Activated CD4-positive, alpha-beta T cell treated with anti-CD3 and anti-CD28 coated beads, Interleukin-2, amount 50 U/mL, for 24 hours (primary cell): ENCODE results near the gene SPAG4.

Experiments
- DNase-seq, 2 donors: peaks; one replicate each; pipeline ENCODE4 v3.0.0-alpha.2; 2020; ENCODE audit warnings: low read depth in 1 of 2, low spot score in 1 of 2

SPAG4 gene

DNA sequence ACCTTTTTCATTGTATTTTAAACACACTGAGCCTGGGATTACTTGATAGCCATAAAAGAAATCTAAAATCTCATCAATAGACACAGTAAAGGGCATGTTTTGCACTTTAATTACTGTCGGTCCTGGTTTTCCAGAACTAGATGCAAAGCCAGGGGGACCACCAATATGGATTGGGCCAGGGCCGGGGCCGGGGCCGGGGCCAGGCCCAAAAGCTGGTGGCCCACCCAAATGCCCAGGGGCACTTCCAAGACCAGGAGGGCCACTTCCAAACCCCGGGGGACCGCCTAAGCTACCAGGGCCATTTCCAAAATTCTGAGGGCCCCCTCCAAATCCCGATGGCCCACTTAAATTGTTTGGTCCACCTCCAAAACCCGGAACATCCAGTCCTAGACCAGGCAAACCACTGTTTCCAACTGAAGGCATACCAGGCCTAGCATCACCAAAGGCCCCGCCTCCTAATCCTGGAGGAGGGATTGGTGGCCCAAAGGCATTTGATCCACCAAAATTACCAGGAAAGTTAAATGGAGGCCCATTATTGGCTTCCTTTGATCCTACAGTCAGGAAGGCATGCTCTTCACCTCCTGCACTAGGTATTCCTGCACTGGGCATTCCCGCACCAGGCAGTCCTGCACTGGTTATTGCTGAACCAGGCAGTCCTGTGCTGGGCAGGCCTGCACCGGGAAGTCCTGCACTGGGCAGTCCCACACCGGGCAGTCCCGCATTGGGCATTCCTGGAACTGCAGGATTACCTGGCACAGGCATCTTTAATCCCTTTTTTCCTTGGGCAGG is 37.2 kb downstream of the SPAG4 start:
- DNase-seq: no peak

DNA sequence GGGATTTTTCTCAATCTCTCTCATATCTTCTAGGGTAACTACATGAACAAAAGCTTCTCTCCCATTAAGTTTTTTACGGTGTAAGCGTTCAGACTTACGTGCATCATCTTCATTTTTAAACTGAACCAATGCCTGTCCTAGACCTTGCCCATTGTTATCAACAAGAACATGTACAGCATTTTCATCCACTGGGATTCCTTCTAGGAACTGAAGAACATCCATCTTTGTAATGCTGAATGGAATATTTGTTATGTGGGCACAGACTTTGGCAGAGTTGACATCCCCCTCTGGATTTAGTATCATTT is 37.8 kb downstream of the SPAG4 start:
- DNase-seq: no peak

DNA sequence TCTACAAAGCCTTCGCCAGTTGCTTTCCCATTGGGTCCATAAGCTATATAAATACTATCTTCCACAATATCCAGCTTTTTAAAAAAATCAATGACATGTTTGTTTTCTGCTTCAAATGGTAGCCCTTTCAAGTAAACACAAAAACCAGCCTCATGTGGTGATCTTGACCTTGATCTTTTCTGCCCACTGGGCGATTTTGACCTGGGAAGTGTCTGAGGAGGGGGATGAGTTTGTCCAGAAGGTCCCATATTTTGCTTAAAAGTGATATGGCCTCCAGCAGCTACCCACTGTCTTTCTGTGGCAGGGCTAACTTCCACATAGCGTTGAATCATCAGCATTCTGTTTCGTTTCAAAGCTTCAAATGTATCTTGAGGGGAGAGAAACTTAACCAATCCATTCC is 38.3 kb downstream of the SPAG4 start:
- DNase-seq: no peak

DNA sequence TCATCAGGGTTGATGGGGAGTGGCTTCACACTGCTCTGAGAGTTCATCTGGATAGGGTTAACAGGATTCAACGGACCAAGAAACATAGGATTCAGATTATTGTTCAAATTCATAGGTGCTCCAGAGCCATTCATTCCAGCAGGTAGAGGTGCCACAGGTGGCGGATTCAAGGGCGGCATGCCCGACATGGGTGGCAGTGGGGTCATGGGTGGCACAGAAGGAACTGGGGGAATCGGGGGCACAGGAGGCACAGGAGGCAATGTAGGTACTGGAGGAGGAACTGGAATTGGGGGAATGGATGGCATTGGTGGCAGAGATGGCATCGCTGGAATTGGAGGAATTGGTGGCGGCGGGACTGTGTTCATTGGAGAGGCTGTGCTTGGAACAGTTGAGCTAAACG is 38.8 kb downstream of the SPAG4 start:
- DNase-seq: no peak

DNA sequence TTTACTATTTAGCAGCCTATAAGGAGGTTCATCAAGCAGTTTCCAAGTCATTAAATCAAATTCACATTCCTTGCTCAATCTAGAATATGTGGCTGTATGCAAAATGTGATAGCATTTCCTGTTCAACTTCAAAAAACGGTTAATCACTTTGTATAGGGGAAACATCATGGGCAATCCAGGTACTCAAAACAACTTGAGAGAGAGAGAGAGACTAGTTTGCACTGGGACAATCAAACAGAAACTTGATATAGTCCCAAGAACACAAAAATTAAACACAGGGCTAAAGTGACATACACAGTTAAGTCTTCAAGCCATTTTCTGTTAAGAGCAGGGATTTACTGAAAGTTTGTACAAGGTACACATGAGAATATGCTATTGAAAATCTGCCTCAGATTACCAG is 41.6 kb downstream of the SPAG4 start:
- no peak for DNase-seq

DNA sequence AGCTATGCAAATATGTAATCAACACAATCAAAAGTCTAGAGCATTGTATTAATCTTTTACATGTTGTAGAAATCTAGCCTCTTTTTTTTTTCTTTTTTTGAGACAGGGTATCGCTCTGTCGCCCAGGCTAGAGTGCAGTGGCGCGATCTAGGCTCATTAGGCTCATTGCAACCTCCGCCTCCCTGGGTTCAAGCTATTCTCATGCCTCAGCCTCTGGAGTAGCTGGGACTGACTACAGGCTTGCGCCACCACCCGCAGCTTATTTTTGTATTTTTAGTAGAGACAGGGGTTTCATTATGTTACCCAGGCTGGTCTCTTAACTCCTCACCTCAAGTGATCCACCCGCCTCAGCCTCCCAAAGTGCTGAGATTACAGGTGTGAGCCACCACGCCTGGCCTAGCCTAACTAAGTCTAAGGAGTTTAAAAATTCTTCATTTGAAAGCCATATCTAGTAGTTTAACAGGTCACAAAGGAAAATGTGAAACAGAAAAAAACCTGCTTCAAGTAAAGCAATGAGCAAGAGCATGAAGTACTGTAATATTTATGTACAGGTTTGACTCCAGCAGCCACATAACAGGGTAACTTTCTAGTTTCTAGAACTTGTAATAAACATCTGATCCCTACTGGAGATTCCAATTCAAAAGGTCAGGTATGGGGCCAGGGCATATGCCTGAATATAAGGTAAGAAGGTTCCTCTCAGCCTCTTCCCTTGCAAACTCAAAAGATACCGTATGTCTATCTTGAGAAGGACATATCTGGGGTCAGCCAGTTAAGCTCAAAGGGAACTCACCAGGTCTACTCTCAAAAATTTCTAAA is 44.7 kb downstream of the SPAG4 start:
- no peak for DNase-seq

DNA sequence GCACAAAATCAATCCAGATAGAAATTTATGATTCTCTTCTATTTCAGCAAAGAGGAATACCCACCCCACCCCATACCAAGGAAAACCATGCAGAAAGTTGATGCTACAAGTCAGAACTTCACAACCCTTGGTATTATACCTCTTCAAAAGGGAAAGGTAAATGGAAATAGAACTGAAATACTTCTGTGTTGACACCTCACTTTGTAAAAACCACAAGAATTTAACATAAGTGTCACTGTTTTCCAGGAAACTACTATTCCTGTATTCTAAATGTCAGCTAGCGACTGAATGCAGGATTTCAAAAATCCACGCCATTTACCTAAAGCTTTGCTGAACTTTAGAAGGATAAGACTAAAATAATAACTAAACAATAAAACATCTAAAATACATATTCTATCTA is 45.4 kb downstream of the SPAG4 start:
- DNase-seq: no peak

DNA sequence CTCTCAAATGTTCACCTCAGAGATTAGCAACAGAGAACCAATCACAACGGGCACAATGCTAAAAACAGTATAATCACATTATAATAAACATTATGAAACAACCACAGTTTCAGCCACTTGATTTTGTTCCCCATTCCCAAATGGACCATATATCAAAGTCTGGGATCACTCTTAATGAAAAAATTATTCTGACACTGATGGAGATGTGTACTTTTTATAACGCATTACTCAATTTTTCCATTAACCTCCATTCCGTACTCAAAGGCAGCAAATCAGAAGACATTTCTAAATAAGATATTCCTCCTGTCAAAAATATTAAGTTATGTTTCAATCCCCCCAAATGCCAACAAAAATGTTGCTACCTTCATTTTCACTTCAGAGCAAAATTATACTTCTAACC is 46.3 kb downstream of the SPAG4 start:
- no peak for DNase-seq

DNA sequence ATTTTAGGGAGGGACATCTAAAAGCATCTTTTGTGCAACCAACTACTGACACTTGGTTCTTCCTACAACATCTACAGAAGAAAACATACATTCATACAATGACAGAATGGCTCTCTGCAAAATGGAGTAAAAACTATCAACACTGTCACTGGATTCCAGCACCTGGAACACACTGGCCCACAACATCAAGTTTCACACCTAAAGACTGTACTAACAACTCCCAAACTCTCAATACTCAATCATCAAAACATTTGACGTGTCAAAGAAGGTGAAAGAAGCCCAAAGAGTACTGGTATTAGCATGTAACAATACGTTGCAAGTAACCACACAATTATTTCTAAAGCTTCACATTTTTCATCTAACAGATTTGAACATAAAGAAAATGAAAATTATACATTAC is 46.9 kb downstream of the SPAG4 start:
- no peak for DNase-seq

DNA sequence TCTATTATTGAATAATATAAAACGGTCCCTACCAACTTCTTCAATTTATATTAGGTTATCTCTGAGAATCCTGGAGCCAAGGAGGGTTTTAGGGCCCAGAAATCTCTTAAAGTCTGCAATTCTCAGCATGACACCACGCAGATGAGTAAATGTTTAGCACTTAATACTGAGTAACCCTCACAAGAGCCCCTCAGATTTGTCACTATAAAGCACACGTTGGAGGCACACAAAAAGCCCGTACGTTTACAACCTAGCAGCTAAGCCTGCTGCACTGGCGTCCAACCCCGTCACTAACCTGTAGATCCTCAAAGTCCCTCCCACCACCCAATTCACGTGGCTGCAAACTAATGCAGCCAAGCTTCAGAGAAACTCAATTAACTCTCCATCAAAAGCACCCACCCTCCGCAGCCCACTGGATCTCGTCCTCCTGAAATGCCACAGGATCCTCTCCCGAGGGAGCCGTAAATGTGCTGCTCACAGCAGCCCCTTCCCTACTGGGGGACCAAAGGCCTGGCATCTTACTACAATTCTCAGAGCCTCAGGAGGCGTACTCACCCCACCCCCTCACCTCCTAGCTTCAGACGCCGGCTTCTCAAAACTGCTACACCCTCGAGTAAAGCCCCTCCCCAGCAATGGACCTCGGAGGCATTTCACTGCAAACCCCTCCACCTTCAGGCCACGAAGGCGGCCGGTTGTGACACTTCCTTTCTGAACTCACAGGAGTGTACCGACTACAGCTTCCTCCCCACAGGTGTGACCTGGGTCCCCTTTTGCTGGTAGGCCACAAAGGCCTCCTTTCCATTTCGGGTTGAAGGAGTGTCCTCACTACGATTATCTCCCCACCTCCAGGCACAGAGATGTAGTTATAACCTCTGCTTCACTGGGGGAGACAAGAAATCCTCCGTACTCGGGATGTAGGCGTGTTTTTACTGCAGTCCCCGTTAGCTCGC is 48.2 kb downstream of the SPAG4 start:
- DNase-seq: peak; percentile 42 to 47

DNA sequence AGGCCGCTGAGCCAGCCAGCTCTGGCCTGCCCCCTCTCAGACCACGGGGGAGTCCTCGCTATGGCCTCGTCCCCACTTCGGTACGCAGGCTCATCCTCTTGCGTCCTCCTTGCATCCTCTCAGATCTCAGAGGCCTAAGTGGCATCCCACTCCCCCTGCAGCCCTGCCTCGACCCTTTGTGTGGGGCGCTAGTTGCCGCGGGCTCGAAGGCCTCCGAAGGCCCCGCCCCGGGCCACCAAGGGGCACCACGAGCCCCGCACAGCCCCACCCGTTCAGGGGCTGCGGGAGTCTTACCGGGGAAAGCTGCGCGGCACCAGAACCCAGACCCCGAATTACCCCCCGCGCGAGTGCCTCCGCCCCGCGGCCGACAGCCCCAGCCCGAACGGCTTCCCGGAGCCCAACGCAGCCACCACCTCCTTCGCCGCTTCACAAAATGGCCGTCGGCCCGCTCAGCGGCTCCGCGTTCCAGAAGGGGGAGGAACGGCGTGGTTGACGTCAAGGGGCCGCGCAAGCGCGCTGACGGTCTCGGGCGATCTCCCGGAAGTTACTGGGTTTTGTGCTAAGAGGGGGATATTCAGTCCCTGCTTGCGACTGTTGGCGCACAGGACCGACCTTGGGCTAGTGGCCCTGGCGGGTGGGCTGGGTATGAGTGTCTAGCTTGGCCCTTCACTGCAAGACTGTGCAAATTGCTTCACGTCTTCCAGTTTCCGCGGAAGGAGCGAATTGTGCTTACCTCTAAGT is 49.0 kb downstream of the SPAG4 start, which contains the start of the genes CPNE1 and RBM12:
Gene CPNE1 (minus strand): TSS at position 435 of the 741 bp plus-strand sequence. CDS start 31,977 bp downstream, outside the sequence.
Gene RBM12 (minus strand): TSS at position 435 of the 741 bp plus-strand sequence. CDS start 9,578 bp downstream, outside the sequence.
- DNase-seq: peak; percentile 88 to 89

DNA sequence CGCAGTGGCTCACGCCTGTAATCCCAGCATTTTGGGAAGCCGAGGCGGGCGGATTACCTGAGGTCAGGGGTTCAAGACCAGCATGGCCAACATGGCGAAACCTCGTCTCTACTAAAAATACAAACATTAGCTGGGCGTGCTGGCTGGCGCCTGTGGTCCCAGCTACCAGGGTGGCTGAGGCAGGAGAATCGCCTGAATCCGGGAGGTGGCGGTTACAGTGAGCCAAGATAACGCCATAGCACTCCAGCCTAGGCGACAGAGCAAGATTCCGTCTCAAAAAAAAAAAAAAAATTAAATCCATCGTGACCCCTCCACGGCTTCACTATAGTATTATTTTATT is 50.3 kb downstream of the SPAG4 start:
- DNase-seq: no peak

DNA sequence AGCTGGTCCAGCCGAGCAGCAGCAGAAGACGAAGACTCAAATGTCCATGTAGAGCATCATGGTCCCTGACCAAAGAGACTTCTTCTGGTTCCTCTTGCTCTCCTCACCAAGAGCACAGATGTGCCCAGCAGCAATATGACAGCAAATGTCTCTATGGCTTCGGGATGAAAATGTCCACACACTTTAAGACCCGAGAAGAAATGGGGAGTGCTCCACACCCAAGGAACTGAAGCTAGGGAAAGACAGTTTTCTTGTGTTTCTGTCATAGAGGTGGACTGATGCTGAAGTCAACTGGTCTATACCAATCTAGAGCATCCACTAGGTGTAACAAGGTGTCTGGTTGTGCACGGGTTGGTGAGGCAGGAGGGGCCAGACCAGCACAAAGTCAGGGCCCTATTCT is 53.6 kb downstream of the SPAG4 start:
- DNase-seq: no peak

DNA sequence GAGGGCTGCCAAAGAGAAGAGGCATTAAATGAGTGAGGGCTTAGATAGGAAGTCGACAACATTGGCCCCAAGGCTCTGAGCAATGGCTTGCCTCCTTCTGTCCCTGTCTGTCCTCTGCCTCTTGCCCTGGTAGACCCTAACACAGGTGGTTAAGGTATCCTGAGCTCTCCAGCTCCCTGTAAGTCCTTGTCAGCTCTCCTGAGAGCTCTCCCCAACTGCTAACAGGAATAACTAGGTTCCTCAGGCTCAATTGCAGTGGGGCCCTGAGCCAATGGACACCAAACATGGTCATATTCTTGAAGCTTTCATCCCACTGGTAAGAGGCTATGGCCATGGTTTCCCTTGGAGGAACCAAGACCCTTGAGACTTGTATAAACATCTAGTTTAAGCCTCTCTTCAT is 54.1 kb downstream of the SPAG4 start:
- no peak for DNase-seq
